CD4-positive, CD25-positive, alpha-beta regulatory T cell (primary cell): ENCODE results near the gene LANCL2. TPM values are rescaled to one million over a fixed set of nuclear protein-coding genes. Genes with fewer than 3 reads are reported as not detected.

Experiments used
- ATAC-seq, 2 donors: fragments of 150-1000 bp; cut with Tn5 transposase; one replicate each; pipeline ENCODE4 v1.10.0; 2021; ENCODE audit warnings: low read depth in 2 of 2, moderate number of reproducible peaks in 2 of 2, moderate library complexity in 1 of 2
- DNase-seq, 3 donors: peaks; one replicate each; pipeline versions ENCODE4 v3.0.0 to v3.0.0-alpha.2; 2012 to 2022; ENCODE audit warnings: mixed read lengths in 1 of 3
- H3K27ac ChIP-seq: one replicate; pipeline ENCODE4 v1.7.0; 2013; ENCODE audit warnings: mild to moderate bottlenecking, low read length; ENCODE audit not compliant: insufficient read depth, poor library complexity, severe bottlenecking
- H3K27me3 ChIP-seq: one replicate; pipeline ENCODE4 v1.7.0; 2013; ENCODE audit warnings: low read length; ENCODE audit not compliant: control insufficient read depth, insufficient read depth
- H3K36me3 ChIP-seq: one replicate; pipeline ENCODE4 v1.7.0; 2013; ENCODE audit warnings: mild to moderate bottlenecking, low read length, moderate library complexity; ENCODE audit not compliant: control insufficient read depth, insufficient read depth
- H3K4me1 ChIP-seq: 2 replicates; pipeline ENCODE4 v1.7.0; 2013; ENCODE audit warnings: mild to moderate bottlenecking, low read length; ENCODE audit not compliant: insufficient read depth, control insufficient read depth, poor library complexity, severe bottlenecking
- H3K4me3 ChIP-seq: one replicate; pipeline ENCODE4 v1.7.0; 2013; ENCODE audit warnings: low read depth, mild to moderate bottlenecking, low read length, moderate library complexity
- H3K9me3 ChIP-seq, 2 experiments: 1 replicate in 1 of 2; 2 replicates in 1 of 2; pipeline ENCODE4 v1.7.0; 2013; ENCODE audit warnings: low read length in 2 of 2, mild to moderate bottlenecking in 1 of 2, moderate library complexity in 1 of 2; ENCODE audit not compliant: control insufficient read depth in 2 of 2
- H3K27ac Mint-ChIP-seq, 3 donors: one replicate each; pipeline ENCODE4 v1.8.0; 2020 to 2022; ENCODE audit warnings: mild to moderate bottlenecking in 3 of 3, mixed read lengths in 3 of 3, moderate library complexity in 2 of 3
- H3K27me3 Mint-ChIP-seq: one replicate; pipeline ENCODE4 v1.8.0; 2022; ENCODE audit warnings: mild to moderate bottlenecking, mixed read lengths
- H3K36me3 Mint-ChIP-seq: one replicate; pipeline ENCODE4 v1.8.0; 2020; ENCODE audit warnings: mixed read lengths
- H3K4me1 Mint-ChIP-seq, 4 donors: one replicate each; pipeline ENCODE4 v1.8.0; 2020 to 2022; ENCODE audit warnings: mixed read lengths in 4 of 4, mild to moderate bottlenecking in 1 of 4
- H3K4me3 Mint-ChIP-seq, 4 donors: one replicate each; pipeline ENCODE4 v1.8.0; 2020 to 2022; ENCODE audit warnings: mild to moderate bottlenecking in 4 of 4, mixed read lengths in 4 of 4, moderate library complexity in 3 of 4
- H3K9me3 Mint-ChIP-seq, 7 donors: one replicate each; pipeline ENCODE4 v1.8.0; 2020 to 2022; ENCODE audit warnings: mixed read lengths in 7 of 7, mild to moderate bottlenecking in 3 of 7, moderate library complexity in 2 of 7
- polyA plus RNA-seq, 4 donors: library from polyadenylated mRNA; unstranded; fragments of 300-500 nt; fragmentation: Illumina TruSeq; gene quantifications; one replicate each; pipeline ENCODE4 v1.2.3, GENCODE V29; 2021
- total RNA-seq: library from RNA; stranded (reverse); gene quantifications from one replicate; pipeline ENCODE4 v1.2.3, GENCODE V29; 2022

LANCL2 gene
- 7.6 TPM for total RNA-seq
- polyA plus RNA-seq = 10 to 100 TPM in 3 of 4 donors, 1 to 10 TPM in 1; 8.0 to 11.7 (median 10.5) TPM

GRCh38 chr7:55365205-55365674 is at the start of gene LANCL2:
Gene LANCL2 (plus strand): TSS chr7:55365337. CDS start chr7:55366026, 689 bp downstream.
- Mint-ChIP-seq H3K4me3 (peak within 1 kb of the TSS; percentile 95 to 98 (median 96)), H3K27me3 (peaks cover 20% of the 10 kb centered on the region), H3K4me1 (peaks cover 15 to 28% (median 19%) of the 10 kb centered on the region in 4 donors), H3K9me3 (no peaks in the 10 kb centered on the region), H3K36me3 (peaks cover 4% of the 10 kb centered on the region), H3K27ac (peak within 1 kb of the TSS; percentile 93 to 99 (median 97))
- H3K36me3 ChIP-seq = no peaks in the 10 kb centered on the region
- peaks cover 20% of the 10 kb centered on the region for H3K4me1 ChIP-seq
- no peaks in the 10 kb centered on the region for H3K27me3 ChIP-seq
- peak within 1 kb of the TSS; percentile 97 for H3K27ac ChIP-seq
- peak within 1 kb of the TSS; percentile 99 for H3K4me3 ChIP-seq
- ATAC-seq = peak; percentile 8 to 17
- DNase-seq = peak in 2 of 3 donors; percentile 44 to 59
- H3K9me3 ChIP-seq = no peaks in the 10 kb centered on the region

GRCh38 chr7:55325371-55325792 is 39.8 kb upstream of the LANCL2 start:
- Histone ChIP-seq H3K36me3 (no peaks in the 10 kb centered on the region), H3K27me3 (no peaks in the 10 kb centered on the region), H3K9me3 (no peaks in the 10 kb centered on the region), H3K4me1 (no peaks in the 10 kb centered on the region), H3K27ac (no peak overlapping the region), H3K4me3 (no peak overlapping the region)
- no peak overlapping the region for H3K4me3 Mint-ChIP-seq
- ATAC-seq (no peak), DNase-seq (no peak)
- H3K27me3 Mint-ChIP-seq = no peaks in the 10 kb centered on the region
- H3K4me1 Mint-ChIP-seq = no peaks in the 10 kb centered on the region
- H3K27ac Mint-ChIP-seq = no peak overlapping the region
- H3K9me3 Mint-ChIP-seq = peaks cover 0 to 12% (median 1%) of the 10 kb centered on the region in 7 donors
- no peaks in the 10 kb centered on the region for H3K36me3 Mint-ChIP-seq

GRCh38 chr7:55326081-55326835 is 38.9 kb upstream of the LANCL2 start:
- Mint-ChIP-seq H3K36me3 (no peaks in the 10 kb centered on the region), H3K4me3 (no peak overlapping the region), H3K27ac (no peak overlapping the region), H3K27me3 (no peaks in the 10 kb centered on the region), H3K9me3 (peaks cover 0 to 7% (median 1%) of the 10 kb centered on the region in 7 donors), H3K4me1 (no peaks in the 10 kb centered on the region)
- Histone ChIP-seq H3K9me3 (no peaks in the 10 kb centered on the region), H3K36me3 (no peaks in the 10 kb centered on the region), H3K27me3 (no peaks in the 10 kb centered on the region), H3K27ac (no peak overlapping the region), H3K4me3 (no peak overlapping the region), H3K4me1 (no peaks in the 10 kb centered on the region)
- no peak for DNase-seq
- ATAC-seq = no peak

GRCh38 chr7:55326945-55327626 is 38.1 kb upstream of the LANCL2 start:
- DNase-seq (no peak), ATAC-seq (no peak)
- Mint-ChIP-seq H3K36me3 (no peaks in the 10 kb centered on the region), H3K27ac (no peak overlapping the region), H3K4me1 (no peaks in the 10 kb centered on the region), H3K27me3 (no peaks in the 10 kb centered on the region), H3K9me3 (peaks cover 0 to 1% (median 0%) of the 10 kb centered on the region in 7 donors), H3K4me3 (no peak overlapping the region)
- no peaks in the 10 kb centered on the region for H3K4me1 ChIP-seq
- no peak overlapping the region for H3K27ac ChIP-seq
- no peaks in the 10 kb centered on the region for H3K36me3 ChIP-seq
- no peaks in the 10 kb centered on the region for H3K9me3 ChIP-seq
- H3K27me3 ChIP-seq = no peaks in the 10 kb centered on the region
- no peak overlapping the region for H3K4me3 ChIP-seq

DNA sequence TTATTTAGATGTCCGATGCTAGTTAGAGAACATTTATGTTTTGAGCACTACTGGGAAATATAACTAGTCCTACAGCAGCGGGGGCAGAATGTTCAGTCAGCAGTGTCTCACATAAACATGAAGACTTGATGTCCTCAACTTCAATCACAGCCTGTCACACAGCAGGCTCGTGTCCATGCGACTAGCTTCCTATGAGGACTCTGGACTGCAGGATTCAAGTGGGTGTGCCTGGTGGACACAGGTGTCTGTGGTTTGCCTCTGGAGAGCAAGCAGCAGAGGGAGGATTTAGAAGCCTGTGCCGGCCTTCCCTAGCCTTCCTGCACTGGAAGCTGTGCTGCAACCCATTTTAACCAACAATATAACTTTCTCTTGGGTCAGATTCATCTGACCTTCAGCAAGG is 30.0 kb upstream of the LANCL2 start:
- H3K36me3 ChIP-seq = no peaks in the 10 kb centered on the region
- no peak for DNase-seq
- H3K4me1 ChIP-seq = no peaks in the 10 kb centered on the region
- Mint-ChIP-seq H3K9me3 (peaks cover 0 to 2% (median 0%) of the 10 kb centered on the region in 7 donors), H3K4me1 (no peaks in the 10 kb centered on the region), H3K4me3 (no peak overlapping the region), H3K27ac (no peak overlapping the region), H3K27me3 (peaks cover 5% of the 10 kb centered on the region), H3K36me3 (no peaks in the 10 kb centered on the region)
- no peak overlapping the region for H3K4me3 ChIP-seq
- no peaks in the 10 kb centered on the region for H3K9me3 ChIP-seq
- no peak for ATAC-seq
- no peak overlapping the region for H3K27ac ChIP-seq
- no peaks in the 10 kb centered on the region for H3K27me3 ChIP-seq

DNA sequence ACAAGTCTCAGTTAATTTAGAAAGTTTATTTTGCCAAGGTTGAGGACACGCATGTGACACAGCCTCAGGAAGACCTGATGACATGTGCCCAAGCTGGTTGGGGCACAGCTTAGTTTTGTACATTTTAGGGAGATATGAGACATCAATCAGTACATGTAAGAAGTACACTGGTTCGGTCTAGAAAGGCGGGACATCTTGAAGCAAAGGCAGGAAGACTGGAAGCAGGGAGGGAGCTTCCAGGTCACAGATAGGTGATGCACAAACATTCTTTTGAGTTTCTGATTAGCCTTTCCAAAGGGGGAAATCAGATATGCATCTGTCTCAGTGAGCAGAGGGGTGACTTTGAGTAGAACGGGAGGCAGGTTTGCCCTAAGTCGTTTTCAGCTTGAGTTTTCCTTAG is 29.4 kb upstream of the LANCL2 start:
- H3K27me3 ChIP-seq = no peaks in the 10 kb centered on the region
- Mint-ChIP-seq H3K27ac (no peak overlapping the region), H3K9me3 (peaks cover 0 to 2% (median 0%) of the 10 kb centered on the region in 7 donors), H3K4me1 (no peaks in the 10 kb centered on the region), H3K4me3 (no peak overlapping the region), H3K27me3 (peaks cover 8% of the 10 kb centered on the region), H3K36me3 (no peaks in the 10 kb centered on the region)
- ATAC-seq = no peak
- H3K4me3 ChIP-seq = no peak overlapping the region
- no peaks in the 10 kb centered on the region for H3K36me3 ChIP-seq
- H3K9me3 ChIP-seq = no peaks in the 10 kb centered on the region
- no peak overlapping the region for H3K27ac ChIP-seq
- no peak for DNase-seq
- H3K4me1 ChIP-seq = no peaks in the 10 kb centered on the region

GRCh38 chr7:55336540-55336939 is 28.6 kb upstream of the LANCL2 start:
- Mint-ChIP-seq H3K36me3 (no peaks in the 10 kb centered on the region), H3K4me3 (no peak overlapping the region), H3K27me3 (peaks cover 10% of the 10 kb centered on the region), H3K4me1 (no peaks in the 10 kb centered on the region), H3K9me3 (peaks cover 0 to 2% (median 0%) of the 10 kb centered on the region in 7 donors), H3K27ac (no peak overlapping the region)
- Histone ChIP-seq H3K4me3 (no peak overlapping the region), H3K36me3 (no peaks in the 10 kb centered on the region), H3K27me3 (no peaks in the 10 kb centered on the region), H3K9me3 (no peaks in the 10 kb centered on the region), H3K27ac (no peak overlapping the region), H3K4me1 (no peaks in the 10 kb centered on the region)
- ATAC-seq = no peak
- DNase-seq = no peak
